Fibroblast of skin of abdomen (primary cell): ENCODE results near the gene TIGAR.

Source experiments
- DNase-seq: peaks from one replicate; pipeline ENCODE4 v3.0.0-alpha.2; 2013

Gene TIGAR

GRCh38 chr12:4282892-4283511 is 38.0 kb upstream of the TIGAR start:
- no peak for DNase-seq

GRCh38 chr12:4283512-4284255 is 37.3 kb upstream of the TIGAR start:
- no peak for DNase-seq

- DNase-seq = no peak
Measured at GRCh38 chr12:4284306-4284705, 36.7 kb upstream of the TIGAR start.

- DNase-seq = no peak
Measured at GRCh38 chr12:4285070-4285469, 35.9 kb upstream of the TIGAR start.

- DNase-seq = no peak
Measured at GRCh38 chr12:4286228-4286627, 34.8 kb upstream of the TIGAR start.

GRCh38 chr12:4286771-4287317 is 34.2 kb upstream of the TIGAR start:
- DNase-seq = no peak

GRCh38 chr12:4287325-4288211 is 33.4 kb upstream of the TIGAR start:
- peak; percentile 47 for DNase-seq

GRCh38 chr12:4288296-4289131 is 32.5 kb upstream of the TIGAR start:
- DNase-seq = no peak

GRCh38 chr12:4289231-4289878 is 31.7 kb upstream of the TIGAR start:
- no peak for DNase-seq

- DNase-seq = no peak
Measured at GRCh38 chr12:4289998-4290790, 30.8 kb upstream of the TIGAR start.

GRCh38 chr12:4292341-4293073 is 28.5 kb upstream of the TIGAR start:
- no peak for DNase-seq

GRCh38 chr12:4293299-4293965 is 27.6 kb upstream of the TIGAR start:
- DNase-seq = no peak

- no peak for DNase-seq
Measured at GRCh38 chr12:4293966-4294505, 27.0 kb upstream of the TIGAR start.

GRCh38 chr12:4296751-4297150 is 24.3 kb upstream of the TIGAR start:
- DNase-seq = no peak

GRCh38 chr12:4297617-4298016 is 23.4 kb upstream of the TIGAR start:
- no peak for DNase-seq

- no peak for DNase-seq
Measured at GRCh38 chr12:4300883-4301282, 20.1 kb upstream of the TIGAR start.

- DNase-seq = no peak
Measured at GRCh38 chr12:4301932-4302501, 19.0 kb upstream of the TIGAR start.

- no peak for DNase-seq
Measured at GRCh38 chr12:4302881-4303280, 18.1 kb upstream of the TIGAR start.

- DNase-seq = no peak
Measured at GRCh38 chr12:4303750-4304149, 17.3 kb upstream of the TIGAR start.
